Vagina (tissue), 2 donors: ENCODE results near the gene SYTL3. TPM values are rescaled to one million over a fixed set of nuclear protein-coding genes. Genes with fewer than 3 reads are reported as not detected.

ENCODE experiments used
- DNase-seq, 2 donors: peaks; one replicate each; pipeline ENCODE4 v3.0.0-alpha.2; 2017; ENCODE audit errors: extremely low spot score in 2 of 2
- H3K27ac ChIP-seq: fragments of 200-600 bp; sonication (generic); one replicate; pipeline ENCODE4 v1.5.1; 2019
- H3K27me3 ChIP-seq: fragments of 200-600 bp; sonication (generic); one replicate; pipeline ENCODE4 v1.5.1; 2019
- H3K36me3 ChIP-seq, 2 donors: fragments of 200-600 bp; sonication (generic); one replicate each; pipeline ENCODE4 v1.5.1; 2017 to 2019
- H3K4me1 ChIP-seq: fragments of 200-600 bp; sonication (generic); one replicate; pipeline ENCODE4 v1.5.1; 2019
- H3K4me3 ChIP-seq, 2 donors: fragments of 200-600 bp; sonication (generic); 1 replicate in 1 of 2; 2 replicates in 1 of 2; pipeline ENCODE4 v1.5.1; 2016 to 2019
- H3K9me3 ChIP-seq: fragments of 200-600 bp; sonication (generic); one replicate; pipeline ENCODE4 v1.5.1; 2019
- CTCF ChIP-seq, 3 experiments: fragments of 450-650 bp in 2 of 3; fragments of 200-600 bp in 1 of 3; sonication (generic) in 1 of 3; IDR thresholded peaks; one replicate each; pipeline ENCODE4 v1.5.1; 2017 to 2019; ENCODE audit warnings: antibody characterized with exemption in 3 of 3, mild to moderate bottlenecking in 2 of 3, moderate library complexity in 2 of 3
- POLR2A ChIP-seq, 2 donors: fragments of 450-650 bp; IDR thresholded peaks; one replicate each; pipeline ENCODE4 v1.6.1; 2017; ENCODE audit warnings: antibody characterized with exemption in 2 of 2, mild to moderate bottlenecking in 2 of 2, moderate library complexity in 2 of 2
- POLR2AphosphoS5 ChIP-seq, 2 donors: sonication (generic); formaldehyde crosslinking; IDR thresholded peaks; one replicate each; pipeline ENCODE4 v1.9.0; 2017; ENCODE audit warnings: antibody characterized with exemption in 2 of 2, mild to moderate bottlenecking in 2 of 2, low read depth in 1 of 2; ENCODE audit not compliant: insufficient read depth in 1 of 2
- intact Hi-C: fragments of 100-400 bp; cut with DNase I; formaldehyde crosslinking; loops from one replicate; pipeline ENCODE4 v1.15.1; 2023
- total RNA-seq: library from RNA; depleted of rRNA; stranded (reverse); fragments of >200 nt; gene quantifications from one replicate; pipeline ENCODE4 v1.2.3, GENCODE V29; 2016

Gene SYTL3
- total RNA-seq, 1 donor from 2014 or later: 10.8 TPM

- Histone ChIP-seq H3K4me3 (no peak overlapping the region), H3K36me3 (peaks cover 0 to 76% of the 10 kb centered on the region in 2 donors), H3K4me1 (peaks cover 6% of the 10 kb centered on the region), H3K9me3 (no peaks in the 10 kb centered on the region), H3K27ac (no peak overlapping the region), H3K27me3 (no peaks in the 10 kb centered on the region)
- intact Hi-C loops: no loop called here
- DNase-seq: no peak
- TF ChIP-seq POLR2AphosphoS5 (IDR thresholded peaks at IDR 0.05; ENCODE audit: insufficient read depth in 1 of 2, low read depth in 1 of 2) (peak in 1 of 2 donors; percentile 31), CTCF (IDR thresholded peaks at IDR 0.05) (no peak)
These were observed 132.0 kb downstream of the SYTL3 start for GRCh38 chr6:158781692-158782373.

GRCh38 chr6:158782432-158783166 is 132.7 kb downstream of the SYTL3 start:
- Histone ChIP-seq H3K27ac (peak overlapping the region; percentile 5), H3K4me3 (no peak overlapping the region), H3K9me3 (no peaks in the 10 kb centered on the region), H3K27me3 (no peaks in the 10 kb centered on the region), H3K36me3 (peaks cover 0 to 77% of the 10 kb centered on the region in 2 donors), H3K4me1 (peaks cover 11% of the 10 kb centered on the region)
- DNase-seq: no peak
- TF ChIP-seq POLR2AphosphoS5 (IDR thresholded peaks at IDR 0.05; ENCODE audit: insufficient read depth in 1 of 2, low read depth in 1 of 2) (no peak), POLR2A (IDR thresholded peaks at IDR 0.05) (no peak), CTCF (IDR thresholded peaks at IDR 0.05) (no peak)
- intact Hi-C loops: no loop called here

- TF ChIP-seq CTCF (IDR thresholded peaks at IDR 0.05) (no peak), POLR2A (IDR thresholded peaks at IDR 0.05) (no peak), POLR2AphosphoS5 (IDR thresholded peaks at IDR 0.05; ENCODE audit: insufficient read depth in 1 of 2, low read depth in 1 of 2) (no peak)
- no peaks in the 10 kb centered on the region for H3K27me3 ChIP-seq
- H3K4me1 ChIP-seq: peaks cover 11% of the 10 kb centered on the region
- no peak for DNase-seq
- H3K36me3 ChIP-seq: peaks cover 0 to 80% of the 10 kb centered on the region in 2 donors
- peak overlapping the region; percentile 5 for H3K27ac ChIP-seq
- H3K4me3 ChIP-seq: no peak overlapping the region
- no peaks in the 10 kb centered on the region for H3K9me3 ChIP-seq
- intact Hi-C loops: no loop called here
These were observed 133.3 kb downstream of the SYTL3 start for GRCh38 chr6:158783167-158783450.

- Histone ChIP-seq H3K36me3 (peaks cover 0 to 82% of the 10 kb centered on the region in 2 donors), H3K4me1 (peaks cover 11% of the 10 kb centered on the region), H3K27me3 (no peaks in the 10 kb centered on the region), H3K9me3 (no peaks in the 10 kb centered on the region), H3K27ac (no peak overlapping the region), H3K4me3 (no peak overlapping the region)
- intact Hi-C loops: no loop called here
- TF ChIP-seq POLR2AphosphoS5 (IDR thresholded peaks at IDR 0.05; ENCODE audit: insufficient read depth in 1 of 2, low read depth in 1 of 2) (no peak), CTCF (IDR thresholded peaks at IDR 0.05) (no peak), POLR2A (IDR thresholded peaks at IDR 0.05) (no peak)
- no peak for DNase-seq
These were observed 134.0 kb downstream of the SYTL3 start for GRCh38 chr6:158783851-158784250.

- Histone ChIP-seq H3K4me1 (peaks cover 11% of the 10 kb centered on the region), H3K9me3 (no peaks in the 10 kb centered on the region), H3K4me3 (no peak overlapping the region), H3K27ac (no peak overlapping the region), H3K27me3 (no peaks in the 10 kb centered on the region), H3K36me3 (peaks cover 0 to 80% of the 10 kb centered on the region in 2 donors)
- intact Hi-C loops: no loop called here
- TF ChIP-seq CTCF (IDR thresholded peaks at IDR 0.05) (no peak), POLR2A (IDR thresholded peaks at IDR 0.05) (no peak), POLR2AphosphoS5 (IDR thresholded peaks at IDR 0.05; ENCODE audit: insufficient read depth in 1 of 2, low read depth in 1 of 2) (no peak)
- DNase-seq: no peak
These were observed 134.7 kb downstream of the SYTL3 start for GRCh38 chr6:158784505-158784904.
